Neuronal stem cell (in vitro differentiated cells): Measurements from ENCODE around the gene SRY.
"Not testable (repeated sequence)": the region's sequence is repeated elsewhere in the genome, so short reads cannot be mapped to it uniquely, and the experiment has no call there.

ENCODE experiments used
- DNase-seq: peaks from one replicate; pipeline ENCODE4 v3.0.0-alpha.2; 2013; ENCODE audit warnings: low spot score
- H2AFZ ChIP-seq: one replicate; pipeline ENCODE4 v1.6.1; 2013; ENCODE audit warnings: mild to moderate bottlenecking, low read length, inconsistent platforms
- H2AK5ac ChIP-seq: 2 replicates; pipeline ENCODE4 v1.6.1; 2013; ENCODE audit warnings: low read depth, mild to moderate bottlenecking, inconsistent platforms, low read length, moderate library complexity, mixed read lengths
- H2BK120ac ChIP-seq: 2 replicates; pipeline ENCODE4 v1.6.1; 2013; ENCODE audit warnings: low read depth, mild to moderate bottlenecking, inconsistent platforms, low read length, moderate library complexity, mixed read lengths
- H2BK12ac ChIP-seq: one replicate; pipeline ENCODE4 v1.6.1; 2013; ENCODE audit warnings: low read length, inconsistent platforms
- H2BK15ac ChIP-seq: 2 replicates; pipeline ENCODE4 v1.6.1; 2013; ENCODE audit warnings: mild to moderate bottlenecking, low read length, inconsistent platforms, mixed read lengths
- H2BK5ac ChIP-seq: one replicate; pipeline ENCODE4 v1.6.1; 2013; ENCODE audit warnings: inconsistent platforms, mild to moderate bottlenecking, low read length, moderate library complexity
- H3K14ac ChIP-seq: one replicate; pipeline ENCODE4 v1.6.1; 2013; ENCODE audit warnings: low read length, inconsistent platforms
- H3K18ac ChIP-seq: 2 replicates; pipeline ENCODE4 v1.6.1; 2013; ENCODE audit warnings: low read length, inconsistent platforms
- H3K23ac ChIP-seq: 2 replicates; pipeline ENCODE4 v1.6.1; 2013; ENCODE audit warnings: low read depth, mild to moderate bottlenecking, mixed read lengths, low read length, inconsistent platforms; ENCODE audit not compliant: poor library complexity
- H3K27ac ChIP-seq: replicated peaks from 3 replicates; pipeline ENCODE4 v1.5.1; 2013; ENCODE audit warnings: low read length, inconsistent platforms
- H3K27me3 ChIP-seq, 3 experiments: 2 replicates each; pipeline ENCODE4 v1.6.1; 2013; ENCODE audit warnings: low read length in 3 of 3, mild to moderate bottlenecking in 2 of 3, inconsistent platforms in 1 of 3, low read depth in 1 of 3, mixed read lengths in 1 of 3, moderate library complexity in 1 of 3; ENCODE audit not compliant: control insufficient read depth in 3 of 3, insufficient read depth in 3 of 3
- H3K36me3 ChIP-seq, 2 donors: replicated peaks in 1 of 2; 2 replicates each; pipeline ENCODE4 v1.6.1; 2013; ENCODE audit warnings: low read length in 2 of 2; ENCODE audit not compliant: control insufficient read depth in 2 of 2, insufficient read depth in 2 of 2
- H3K4ac ChIP-seq: 2 replicates; pipeline ENCODE4 v1.6.1; 2013; ENCODE audit warnings: inconsistent platforms, mild to moderate bottlenecking, low read length, moderate library complexity
- H3K4me1 ChIP-seq, 2 donors: 1 replicate in 1 of 2; 2 replicates in 1 of 2; pipeline ENCODE4 v1.6.1; 2013; ENCODE audit warnings: low read length in 2 of 2, low read depth in 1 of 2; ENCODE audit not compliant: control insufficient read depth in 2 of 2, insufficient read depth in 1 of 2
- H3K4me2 ChIP-seq: one replicate; pipeline ENCODE4 v1.6.1; 2013; ENCODE audit warnings: mild to moderate bottlenecking, low read length, inconsistent platforms; ENCODE audit not compliant: insufficient read depth, poor library complexity, severe bottlenecking
- H3K4me3 ChIP-seq, 2 donors: 2 replicates each; pipeline ENCODE4 v1.5.1; 2013; ENCODE audit warnings: low read length in 2 of 2, mild to moderate bottlenecking in 2 of 2, inconsistent platforms in 1 of 2, moderate library complexity in 1 of 2
- H3K79me1 ChIP-seq: one replicate; pipeline ENCODE4 v1.6.1; 2013; ENCODE audit warnings: low read depth, mild to moderate bottlenecking, inconsistent platforms, low read length, moderate library complexity
- H3K9ac ChIP-seq: one replicate; pipeline ENCODE4 v1.6.1; 2013; ENCODE audit warnings: mild to moderate bottlenecking, low read depth, low read length, inconsistent platforms; ENCODE audit not compliant: poor library complexity
- H3K9me3 ChIP-seq, 2 donors: replicated peaks in 1 of 2; 2 replicates each; pipeline versions ENCODE3 to v1.6.1; 2013; ENCODE audit warnings: low read length in 2 of 2, mild to moderate bottlenecking in 2 of 2, inconsistent platforms in 1 of 2, low read depth in 1 of 2, mixed read lengths in 1 of 2, moderate library complexity in 1 of 2; ENCODE audit not compliant: control insufficient read depth in 2 of 2, insufficient read depth in 1 of 2
- H4K8ac ChIP-seq: one replicate; pipeline ENCODE4 v1.6.1; 2013; ENCODE audit warnings: low read depth, mild to moderate bottlenecking, inconsistent platforms, low read length, moderate library complexity
- H4K91ac ChIP-seq: one replicate; pipeline ENCODE4 v1.6.1; 2013; ENCODE audit warnings: low read length, low read depth, mild to moderate bottlenecking, inconsistent platforms; ENCODE audit not compliant: poor library complexity
- WGBS, 2 donors: extraction: QIAGEN DNeasy Blood & Tissue Kit; methylation state at CpG; one replicate each; pipeline ENCODE4 v1.1.7; 2013; ENCODE audit warnings: missing lambda C conversion rate in 2 of 2, mixed read lengths in 1 of 2; ENCODE audit not compliant: insufficient read length in 2 of 2, insufficient replicate concordance in 1 of 2; ENCODE audit errors: extremely low coverage in 2 of 2; 5-methylcytosine and 5-hydroxymethylcytosine counted together

The SRY gene

GRCh38 chrY:2824471-2824870 lies 37.0 kb upstream of the SRY start:
- Histone ChIP-seq H3K27me3 (no peaks in the 10 kb centered on the region), H3K4ac (no peak overlapping the region), H2BK15ac (no peak overlapping the region), H2AFZ (no peak overlapping the region), H3K4me2 (no peak overlapping the region), H3K14ac (no peak overlapping the region), H2AK5ac (no peak overlapping the region), H3K4me3 (no peak overlapping the region), H3K79me1 (no peaks in the 10 kb centered on the region), H3K18ac (no peak overlapping the region), H3K9me3 (no peaks in the 10 kb centered on the region), H3K23ac (no peak overlapping the region), H3K36me3 (no peaks in the 10 kb centered on the region), H3K9ac (no peak overlapping the region), H2BK5ac (no peak overlapping the region), H4K91ac (no peak overlapping the region), H3K4me1 (no peaks in the 10 kb centered on the region), H2BK12ac (no peak overlapping the region), H2BK120ac (no peak overlapping the region), H4K8ac (no peak overlapping the region), H3K27ac (no peak overlapping the region)
- no CpG with 5 or more reads among the region's 3 CpGs for WGBS, 2 donors
- no peak for DNase-seq

GRCh38 chrY:2817146-2817896 lies 29.8 kb upstream of the SRY start:
- not testable (repeated sequence) for H3K4me3 ChIP-seq, H3K9me3 ChIP-seq, H2BK15ac ChIP-seq, H2AFZ ChIP-seq, H3K18ac ChIP-seq, H3K36me3 ChIP-seq, H3K79me1 ChIP-seq, H3K23ac ChIP-seq, H3K9ac ChIP-seq, H4K8ac ChIP-seq, H2BK12ac ChIP-seq, H3K4me2 ChIP-seq, H3K4ac ChIP-seq, H3K4me1 ChIP-seq, H2AK5ac ChIP-seq, DNase-seq, H3K14ac ChIP-seq, H4K91ac ChIP-seq, H2BK5ac ChIP-seq, H2BK120ac ChIP-seq, H3K27me3 ChIP-seq, H3K27ac ChIP-seq
- WGBS, 2 donors, result no CpG with 5 or more reads among the region's 10 CpGs

DNA sequence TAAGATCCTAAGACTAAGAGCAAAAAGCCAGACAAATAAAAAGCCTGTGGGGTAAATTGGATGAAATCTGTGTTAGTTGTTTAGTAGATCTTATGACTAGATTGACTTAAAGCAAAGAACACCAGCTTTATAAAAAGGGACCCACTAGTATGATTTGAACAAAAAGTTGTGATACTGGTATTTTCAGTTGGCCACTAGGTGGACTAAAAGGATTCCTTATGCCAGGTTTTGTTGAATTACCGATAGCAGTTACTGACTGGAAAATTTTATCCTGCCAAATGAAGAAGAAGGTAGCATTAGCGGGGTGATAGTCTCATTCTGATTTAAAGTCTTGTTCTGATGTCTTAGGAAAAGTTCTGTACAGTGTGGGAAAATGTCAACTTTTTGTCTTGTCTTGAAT lies 12.8 kb upstream of the SRY start:
- no peaks in the 10 kb centered on the region for H3K27me3 ChIP-seq
- no peak overlapping the region for H3K9ac ChIP-seq
- no peak overlapping the region for H2AFZ ChIP-seq
- no peak overlapping the region for H3K23ac ChIP-seq
- WGBS, 2 donors, result no CpG with 5 or more reads among the region's 2 CpGs
- no peak for DNase-seq
- H2BK120ac ChIP-seq, result no peak overlapping the region
- H2BK12ac ChIP-seq, result no peak overlapping the region
- H4K91ac ChIP-seq, result no peak overlapping the region
- no peak overlapping the region for H3K4ac ChIP-seq
- no peak overlapping the region for H3K4me2 ChIP-seq
- no peak overlapping the region for H3K14ac ChIP-seq
- no peaks in the 10 kb centered on the region for H3K4me1 ChIP-seq
- H2AK5ac ChIP-seq, result no peak overlapping the region
- H2BK15ac ChIP-seq, result no peak overlapping the region
- H3K4me3 ChIP-seq, result no peak overlapping the region
- no peaks in the 10 kb centered on the region for H3K79me1 ChIP-seq
- H4K8ac ChIP-seq, result no peak overlapping the region
- H3K36me3 ChIP-seq, result no peaks in the 10 kb centered on the region
- no peak overlapping the region for H3K18ac ChIP-seq
- no peaks in the 10 kb centered on the region for H3K9me3 ChIP-seq
- H3K27ac ChIP-seq, result no peak overlapping the region
- no peak overlapping the region for H2BK5ac ChIP-seq

- DNase-seq, result no peak
- H3K18ac ChIP-seq, result no peak overlapping the region
- H3K79me1 ChIP-seq, result no peaks in the 10 kb centered on the region
- H3K9me3 ChIP-seq, result no peaks in the 10 kb centered on the region
- no peak overlapping the region for H3K14ac ChIP-seq
- H2BK12ac ChIP-seq, result no peak overlapping the region
- H4K8ac ChIP-seq, result no peak overlapping the region
- H3K27me3 ChIP-seq, result no peaks in the 10 kb centered on the region
- no peak overlapping the region for H3K4ac ChIP-seq
- no peak overlapping the region for H3K4me2 ChIP-seq
- H2BK120ac ChIP-seq, result no peak overlapping the region
- H3K4me1 ChIP-seq, result no peaks in the 10 kb centered on the region
- no peak overlapping the region for H2AFZ ChIP-seq
- H2BK15ac ChIP-seq, result no peak overlapping the region
- no peak overlapping the region for H3K23ac ChIP-seq
- no peak overlapping the region for H4K91ac ChIP-seq
- no peak overlapping the region for H3K4me3 ChIP-seq
- H3K27ac ChIP-seq, result no peak overlapping the region
- no peak overlapping the region for H2BK5ac ChIP-seq
- H2AK5ac ChIP-seq, result no peak overlapping the region
- H3K9ac ChIP-seq, result no peak overlapping the region
- no peaks in the 10 kb centered on the region for H3K36me3 ChIP-seq
Measured at GRCh38 chrY:2797991-2798390, 10.5 kb upstream of the SRY start.
